ENCODE measurements around the gene HOXA9.

The HOXA9 gene

GRCh38 chr7:27129729-27130539 is 35.4 kb downstream of the HOXA9 start:
- TF ChIP-seq CTCF (conservative IDR thresholded peaks at IDR 0.05), result peak; percentile 46
- peak overlapping the region; percentile 71 for H3K27ac ChIP-seq

GRCh38 chr7:27128776-27129728 is 36.3 kb downstream of the HOXA9 start:
- TF ChIP-seq CTCF (conservative IDR thresholded peaks at IDR 0.05), result no peak

GRCh38 chr7:27128034-27128433 is 37.3 kb downstream of the HOXA9 start:
- no peak overlapping the region for H3K27ac ChIP-seq
- TF ChIP-seq CTCF (conservative IDR thresholded peaks at IDR 0.05), result no peak

More at GRCh38 chr7:27128776-27129728, 36.3 kb downstream of the HOXA9 start:
- no peak overlapping the region for H3K27ac ChIP-seq

- no peak overlapping the region for H3K27ac ChIP-seq
- TF ChIP-seq CTCF (conservative IDR thresholded peaks at IDR 0.05), result no peak
These were observed 38.6 kb downstream of the HOXA9 start for GRCh38 chr7:27126596-27127327.

- no peak for TF ChIP-seq CTCF (conservative IDR thresholded peaks at IDR 0.05)
- no peak overlapping the region for H3K27ac ChIP-seq
These were observed 39.3 kb downstream of the HOXA9 start for GRCh38 chr7:27125986-27126394.

GRCh38 chr7:27124902-27125689 is 40.2 kb downstream of the HOXA9 start:
- no peak overlapping the region for H3K27ac ChIP-seq

More at GRCh38 chr7:27124902-27125689, 40.2 kb downstream of the HOXA9 start:
- TF ChIP-seq CTCF (conservative IDR thresholded peaks at IDR 0.05), result no peak
